ENCODE measurements around the gene TP63. TPM values are rescaled to one million over a fixed set of nuclear protein-coding genes. Genes with fewer than 3 reads are reported as not detected.

TP63 gene
- total RNA-seq, 1 experiment from 2014 or later = 4.9 TPM

DNA sequence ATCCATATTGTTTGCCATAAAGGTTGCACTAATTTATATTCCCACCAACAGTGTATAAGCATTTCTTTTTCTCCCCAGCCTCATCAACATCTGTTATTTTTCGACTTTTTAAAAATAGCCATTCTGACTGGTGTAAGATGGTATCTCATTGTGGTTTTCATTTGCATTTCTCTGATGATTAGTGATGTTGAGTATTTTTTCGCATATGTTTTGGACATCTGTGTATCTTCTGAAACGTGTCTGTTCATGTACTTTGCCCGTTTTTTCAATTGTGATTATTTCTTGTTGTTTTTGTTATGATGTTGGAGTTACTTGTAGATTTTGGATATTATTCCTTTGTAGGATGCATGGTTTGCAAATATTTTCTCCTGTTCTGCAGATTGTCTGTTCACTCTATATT is 46.5 kb downstream of the TP63 start:
- Histone ChIP-seq H3K27ac (ENCODE audit: low read depth, low read length, poor library complexity, severe bottlenecking) (no peak overlapping the region), H3K27me3 (replicated peaks; ENCODE audit: insufficient read depth, low read depth, low read length, poor library complexity) (no peaks in the 10 kb centered on the region), H3K9me3 (ENCODE audit: low read depth, low read length, poor library complexity, severe bottlenecking) (no peaks in the 10 kb centered on the region), H3K36me3 (ENCODE audit: insufficient read depth, low read length, poor library complexity, severe bottlenecking) (no peaks in the 10 kb centered on the region), H3K4me3 (ENCODE audit: low read depth, low read length, poor library complexity, severe bottlenecking) (no peak overlapping the region), H3K4me1 (ENCODE audit: insufficient read depth, low read length, poor library complexity, severe bottlenecking) (peaks cover 3% of the 10 kb centered on the region)
- no peak for DNase-seq (ENCODE audit: low spot score)
- CTCF ChIA-PET = no interaction called here
- TF ChIP-seq, protein P1, sequence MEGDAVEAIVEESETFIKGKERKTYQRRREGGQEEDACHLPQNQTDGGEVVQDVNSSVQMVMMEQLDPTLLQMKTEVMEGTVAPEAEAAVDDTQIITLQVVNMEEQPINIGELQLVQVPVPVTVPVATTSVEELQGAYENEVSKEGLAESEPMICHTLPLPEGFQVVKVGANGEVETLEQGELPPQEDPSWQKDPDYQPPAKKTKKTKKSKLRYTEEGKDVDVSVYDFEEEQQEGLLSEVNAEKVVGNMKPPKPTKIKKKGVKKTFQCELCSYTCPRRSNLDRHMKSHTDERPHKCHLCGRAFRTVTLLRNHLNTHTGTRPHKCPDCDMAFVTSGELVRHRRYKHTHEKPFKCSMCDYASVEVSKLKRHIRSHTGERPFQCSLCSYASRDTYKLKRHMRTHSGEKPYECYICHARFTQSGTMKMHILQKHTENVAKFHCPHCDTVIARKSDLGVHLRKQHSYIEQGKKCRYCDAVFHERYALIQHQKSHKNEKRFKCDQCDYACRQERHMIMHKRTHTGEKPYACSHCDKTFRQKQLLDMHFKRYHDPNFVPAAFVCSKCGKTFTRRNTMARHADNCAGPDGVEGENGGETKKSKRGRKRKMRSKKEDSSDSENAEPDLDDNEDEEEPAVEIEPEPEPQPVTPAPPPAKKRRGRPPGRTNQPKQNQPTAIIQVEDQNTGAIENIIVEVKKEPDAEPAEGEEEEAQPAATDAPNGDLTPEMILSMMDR (conservative IDR thresholded peaks at IDR 0.05; ENCODE audit: low read depth, low read length) = no peak
- TF ChIP-seq EZH2 (IDR thresholded peaks at IDR 0.05; ENCODE audit: borderline replicate concordance, low read depth, low read length, poor library complexity, severe bottlenecking) = no peak
- intact Hi-C loops (cut with micrococcal nuclease; ENCODE audit: unreplicated experiment) = no loop called here
- POLR2A ChIA-PET (ENCODE audit: low non-redundant PET) = no interaction called here
- BruUV-seq (replicated peaks) = no TSS peak

DNA sequence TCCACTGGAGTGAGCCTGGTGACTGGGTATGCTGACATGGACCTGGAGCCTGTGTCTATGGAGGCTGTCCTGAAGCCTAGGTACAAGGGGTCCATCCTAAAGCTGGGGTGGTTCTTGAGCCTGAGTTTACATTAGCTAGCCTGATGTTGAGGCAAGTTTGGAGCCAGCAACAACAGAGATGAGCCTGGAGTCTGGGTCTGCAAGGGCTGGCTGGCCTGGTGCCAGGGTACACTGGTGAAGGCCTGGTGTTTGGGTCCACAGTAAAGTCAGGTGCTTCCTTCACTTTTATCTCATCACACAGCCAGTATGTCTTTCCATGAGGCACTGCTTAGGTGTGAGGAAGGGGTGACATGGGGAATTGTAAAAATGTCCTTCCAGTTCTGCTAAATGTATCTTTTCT is 49.5 kb downstream of the TP63 start:
- no peak for TF ChIP-seq EZH2 (IDR thresholded peaks at IDR 0.05; ENCODE audit: borderline replicate concordance, low read depth, low read length, poor library complexity, severe bottlenecking)
- TF ChIP-seq, protein P1 (conservative IDR thresholded peaks at IDR 0.05; ENCODE audit: low read depth, low read length) = no peak
- BruUV-seq (replicated peaks) = no TSS peak
- Histone ChIP-seq H3K36me3 (ENCODE audit: insufficient read depth, low read length, poor library complexity, severe bottlenecking) (no peaks in the 10 kb centered on the region), H3K27ac (ENCODE audit: low read depth, low read length, poor library complexity, severe bottlenecking) (no peak overlapping the region), H3K27me3 (replicated peaks; ENCODE audit: insufficient read depth, low read depth, low read length, poor library complexity) (no peaks in the 10 kb centered on the region), H3K9me3 (ENCODE audit: low read depth, low read length, poor library complexity, severe bottlenecking) (no peaks in the 10 kb centered on the region), H3K4me1 (ENCODE audit: insufficient read depth, low read length, poor library complexity, severe bottlenecking) (peaks cover 14% of the 10 kb centered on the region), H3K4me3 (ENCODE audit: low read depth, low read length, poor library complexity, severe bottlenecking) (no peak overlapping the region)
- POLR2A ChIA-PET (ENCODE audit: low non-redundant PET) = no interaction called here
- CTCF ChIA-PET = no interaction called here
- intact Hi-C loops (cut with micrococcal nuclease; ENCODE audit: unreplicated experiment) = loop anchor here (10.0 kb wide), 1 partner anchor 264 kb away; no protein-coding TSS in a partner anchor
- no peak for DNase-seq (ENCODE audit: low spot score)

DNA sequence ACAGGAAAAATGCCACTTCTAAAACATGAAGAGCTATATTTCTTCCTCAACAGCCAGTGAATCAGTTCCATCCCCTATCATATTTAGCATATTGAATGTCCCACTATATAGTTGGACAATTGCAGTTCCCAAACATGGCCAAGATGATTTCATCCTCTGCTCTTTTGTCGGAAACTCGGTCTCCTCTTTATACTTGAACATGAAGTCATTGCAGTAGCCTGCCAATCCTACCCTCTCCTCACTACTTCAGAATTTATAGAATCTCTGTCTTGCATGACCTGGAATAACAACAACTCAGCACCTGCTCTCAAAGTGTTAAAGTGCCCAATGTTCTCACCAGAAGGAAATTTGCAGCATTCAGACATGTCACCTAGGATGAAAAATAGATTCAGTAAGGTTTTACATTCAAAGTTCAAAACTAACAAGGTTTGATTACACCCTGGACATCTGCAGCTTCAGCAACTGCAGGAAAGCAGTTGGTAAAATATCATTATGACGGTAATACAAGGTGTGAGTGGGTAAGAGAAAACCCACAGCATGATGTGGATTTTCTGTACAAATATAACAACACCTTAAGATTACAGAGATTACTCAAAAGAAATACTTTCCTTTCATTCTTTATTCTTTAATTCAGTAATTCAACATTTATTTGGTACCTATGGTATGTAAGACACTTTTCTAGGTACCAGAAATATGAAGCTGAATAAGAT is 52.5 kb downstream of the TP63 start:
- ChIA-PET CTCF (no interaction called here), POLR2A (ENCODE audit: low non-redundant PET) (no interaction called here)
- H3K9me3 ChIP-seq (ENCODE audit: low read depth, low read length, poor library complexity, severe bottlenecking) = no peaks in the 10 kb centered on the region
- H3K27me3 ChIP-seq (replicated peaks; ENCODE audit: insufficient read depth, low read depth, low read length, poor library complexity) = no peaks in the 10 kb centered on the region
- H3K4me1 ChIP-seq (ENCODE audit: insufficient read depth, low read length, poor library complexity, severe bottlenecking) = peaks cover 27% of the 10 kb centered on the region
- no TSS peak for BruUV-seq (replicated peaks)
- TF ChIP-seq, protein P1 (conservative IDR thresholded peaks at IDR 0.05; ENCODE audit: low read depth, low read length) = no peak
- no peak for TF ChIP-seq EZH2 (IDR thresholded peaks at IDR 0.05; ENCODE audit: borderline replicate concordance, low read depth, low read length, poor library complexity, severe bottlenecking)
- intact Hi-C loops (cut with micrococcal nuclease; ENCODE audit: unreplicated experiment) = loop anchor here (10.0 kb wide), 1 partner anchor 261 kb away; no protein-coding TSS in a partner anchor
- H3K4me3 ChIP-seq (ENCODE audit: low read depth, low read length, poor library complexity, severe bottlenecking) = no peak overlapping the region
- no peak overlapping the region for H3K27ac ChIP-seq (ENCODE audit: low read depth, low read length, poor library complexity, severe bottlenecking)
- H3K36me3 ChIP-seq (ENCODE audit: insufficient read depth, low read length, poor library complexity, severe bottlenecking) = no peaks in the 10 kb centered on the region
- no peak for DNase-seq (ENCODE audit: low spot score)
